ENCODE results near the gene VAV2. TPM values are rescaled to one million over a fixed set of nuclear protein-coding genes. Genes with fewer than 3 reads are reported as not detected.

Gene VAV2
- total and polyA plus RNA-seq, 9 of the 15 experiments (the other 6 are each of a cell fraction or from before 2014, with no cell fraction given), result 0.01 to 2.7 (median 1.0) TPM; not detected in 1

- TF ChIP-seq TAF1 (IDR thresholded peaks at IDR 0.05; ENCODE audit: control insufficient read depth, extremely low read depth, insufficient read depth, low read length, severe bottlenecking), result peak; percentile 21
- TF ChIP-seq ELF1 (tag; IDR thresholded peaks at IDR 0.05), result peak; percentile 43; the same call in 1 of the 2 replicates
- no peak for TF ChIP-seq NBN (IDR thresholded peaks at IDR 0.05; ENCODE audit: low read depth)
- TF ChIP-seq ZNF311 (CRISPR knock-in tag; IDR thresholded peaks at IDR 0.05), result no peak
- 0 out of 2 replicates have a peak, but pooled peaks have one; percentile 33 for TF ChIP-seq POLR2AphosphoS5 (IDR thresholded peaks at IDR 0.05; ENCODE audit: control insufficient read depth, insufficient read depth, low read depth, low read length)
- no peak for TF ChIP-seq NFRKB (IDR thresholded peaks at IDR 0.05; ENCODE audit: low read depth)
- no peak for TF ChIP-seq SRF (CRISPR knock-in tag; IDR thresholded peaks at IDR 0.05)
- TF ChIP-seq ESRRA (IDR thresholded peaks at IDR 0.05; ENCODE audit: borderline replicate concordance, low read depth), result peak; percentile 79
- TF ChIP-seq GATAD2A (IDR thresholded peaks at IDR 0.05), result 0 out of 2 replicates have a peak, but pooled peaks have one; percentile 51
- peak in 1 of 2 experiments; percentile 57; a peak in 1 of 4 replicates for TF ChIP-seq HDAC1 (IDR thresholded peaks at IDR 0.05)
- 0 out of 2 replicates have a peak, but pooled peaks have one; percentile 41 for TF ChIP-seq ZNF282 (CRISPR knock-in tag; IDR thresholded peaks at IDR 0.05)
- TF ChIP-seq, protein P1, sequence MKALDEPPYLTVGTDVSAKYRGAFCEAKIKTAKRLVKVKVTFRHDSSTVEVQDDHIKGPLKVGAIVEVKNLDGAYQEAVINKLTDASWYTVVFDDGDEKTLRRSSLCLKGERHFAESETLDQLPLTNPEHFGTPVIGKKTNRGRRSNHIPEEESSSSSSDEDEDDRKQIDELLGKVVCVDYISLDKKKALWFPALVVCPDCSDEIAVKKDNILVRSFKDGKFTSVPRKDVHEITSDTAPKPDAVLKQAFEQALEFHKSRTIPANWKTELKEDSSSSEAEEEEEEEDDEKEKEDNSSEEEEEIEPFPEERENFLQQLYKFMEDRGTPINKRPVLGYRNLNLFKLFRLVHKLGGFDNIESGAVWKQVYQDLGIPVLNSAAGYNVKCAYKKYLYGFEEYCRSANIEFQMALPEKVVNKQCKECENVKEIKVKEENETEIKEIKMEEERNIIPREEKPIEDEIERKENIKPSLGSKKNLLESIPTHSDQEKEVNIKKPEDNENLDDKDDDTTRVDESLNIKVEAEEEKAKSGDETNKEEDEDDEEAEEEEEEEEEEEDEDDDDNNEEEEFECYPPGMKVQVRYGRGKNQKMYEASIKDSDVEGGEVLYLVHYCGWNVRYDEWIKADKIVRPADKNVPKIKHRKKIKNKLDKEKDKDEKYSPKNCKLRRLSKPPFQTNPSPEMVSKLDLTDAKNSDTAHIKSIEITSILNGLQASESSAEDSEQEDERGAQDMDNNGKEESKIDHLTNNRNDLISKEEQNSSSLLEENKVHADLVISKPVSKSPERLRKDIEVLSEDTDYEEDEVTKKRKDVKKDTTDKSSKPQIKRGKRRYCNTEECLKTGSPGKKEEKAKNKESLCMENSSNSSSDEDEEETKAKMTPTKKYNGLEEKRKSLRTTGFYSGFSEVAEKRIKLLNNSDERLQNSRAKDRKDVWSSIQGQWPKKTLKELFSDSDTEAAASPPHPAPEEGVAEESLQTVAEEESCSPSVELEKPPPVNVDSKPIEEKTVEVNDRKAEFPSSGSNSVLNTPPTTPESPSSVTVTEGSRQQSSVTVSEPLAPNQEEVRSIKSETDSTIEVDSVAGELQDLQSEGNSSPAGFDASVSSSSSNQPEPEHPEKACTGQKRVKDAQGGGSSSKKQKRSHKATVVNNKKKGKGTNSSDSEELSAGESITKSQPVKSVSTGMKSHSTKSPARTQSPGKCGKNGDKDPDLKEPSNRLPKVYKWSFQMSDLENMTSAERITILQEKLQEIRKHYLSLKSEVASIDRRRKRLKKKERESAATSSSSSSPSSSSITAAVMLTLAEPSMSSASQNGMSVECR (CRISPR knock-in tag; IDR thresholded peaks at IDR 0.05), result no peak
- TF ChIP-seq SAFB2 (IDR thresholded peaks at IDR 0.05; ENCODE audit: borderline replicate concordance, low read depth, low read length, severe bottlenecking), result no peak
- TF ChIP-seq EGR1 (conservative IDR thresholded peaks at IDR 0.05), result peak; percentile 75
- no peak for TF ChIP-seq MEF2D (tag; conservative IDR thresholded peaks at IDR 0.05; ENCODE audit: low read depth)
- TF ChIP-seq ZNF175 (CRISPR knock-in tag; IDR thresholded peaks at IDR 0.05; ENCODE audit: low read depth), result no peak
- peak; percentile 42 to 59 (median 52); a peak in 4 of 6 replicates for TF ChIP-seq CTCF (IDR thresholded peaks at IDR 0.05 in 2 of 3, conservative IDR thresholded peaks at IDR 0.05 in 1 of 3; ENCODE audit: insufficient read depth in 2 of 3, low read depth in 1 of 3, low read length in 3 of 3)
- no peak for TF ChIP-seq TAF7 (tag; IDR thresholded peaks at IDR 0.05)
- no peak for TF ChIP-seq GTF2E2 (tag; IDR thresholded peaks at IDR 0.05)
- TF ChIP-seq MYBL2 (IDR thresholded peaks at IDR 0.05; ENCODE audit: low read depth), result no peak
- no peak for TF ChIP-seq MYBL2 (CRISPR knock-in tag; IDR thresholded peaks at IDR 0.05; ENCODE audit: borderline replicate concordance)
- peak; percentile 65; the same call in 1 of the 2 replicates for TF ChIP-seq PHF8 (IDR thresholded peaks at IDR 0.05; ENCODE audit: borderline replicate concordance, low read length)
These were observed 883 bp upstream of the VAV2 start (continued) for GRCh38 chr9:133992780-133993634.

All from K562 (cell line).